SK-N-MC (cell line): ENCODE data around the gene PCSK6.

Source experiments
- FOXP2 ChIP-seq: optimal IDR thresholded peaks from 2 replicates; pipeline ENCODE3; 2011; ENCODE audit warnings: mild to moderate bottlenecking, moderate library complexity; ENCODE audit not compliant: insufficient read depth; ENCODE audit errors: extremely low read length, control extremely low read depth
- POLR2AphosphoS5 ChIP-seq: IDR thresholded peaks from 2 replicates; pipeline ENCODE4 v1.6.1; 2012; ENCODE audit warnings: mild to moderate bottlenecking, low read depth, low read length, borderline replicate concordance

- TF ChIP-seq POLR2AphosphoS5 (no peak), FOXP2 (no peak)
These were observed 161.5 kb downstream of the PCSK6 start for GRCh38 chr15:101328001-101328400.
